SKM-1 (cell line): Measurements from ENCODE around the gene DBN1.

Experiments
- DNase-seq: peaks from one replicate; lab custom pipeline; 2025; ENCODE audit not compliant: unreplicated experiment; lab: John Stamatoyannopoulos, UW

The DBN1 gene

DNA sequence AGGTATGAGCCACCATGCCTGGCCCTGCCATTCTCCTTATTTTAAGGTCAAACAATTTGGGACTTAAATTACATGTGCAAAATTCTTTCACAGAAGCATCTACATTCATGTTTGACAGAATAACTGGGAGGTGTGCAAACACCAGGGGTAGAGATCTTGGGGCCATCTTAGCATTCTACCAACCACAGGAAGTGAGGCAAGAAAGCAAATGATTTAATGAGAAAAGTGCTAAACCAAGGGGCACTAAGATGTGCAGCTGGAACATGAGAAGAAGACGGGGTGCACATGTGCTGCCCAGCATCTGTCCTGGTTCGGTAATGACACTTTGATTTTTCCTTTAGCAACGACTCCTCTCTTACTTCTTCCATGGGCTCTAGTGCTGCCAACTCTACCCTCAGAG lies 62.9 kb downstream of the DBN1 start:
- no peak for DNase-seq

DNA sequence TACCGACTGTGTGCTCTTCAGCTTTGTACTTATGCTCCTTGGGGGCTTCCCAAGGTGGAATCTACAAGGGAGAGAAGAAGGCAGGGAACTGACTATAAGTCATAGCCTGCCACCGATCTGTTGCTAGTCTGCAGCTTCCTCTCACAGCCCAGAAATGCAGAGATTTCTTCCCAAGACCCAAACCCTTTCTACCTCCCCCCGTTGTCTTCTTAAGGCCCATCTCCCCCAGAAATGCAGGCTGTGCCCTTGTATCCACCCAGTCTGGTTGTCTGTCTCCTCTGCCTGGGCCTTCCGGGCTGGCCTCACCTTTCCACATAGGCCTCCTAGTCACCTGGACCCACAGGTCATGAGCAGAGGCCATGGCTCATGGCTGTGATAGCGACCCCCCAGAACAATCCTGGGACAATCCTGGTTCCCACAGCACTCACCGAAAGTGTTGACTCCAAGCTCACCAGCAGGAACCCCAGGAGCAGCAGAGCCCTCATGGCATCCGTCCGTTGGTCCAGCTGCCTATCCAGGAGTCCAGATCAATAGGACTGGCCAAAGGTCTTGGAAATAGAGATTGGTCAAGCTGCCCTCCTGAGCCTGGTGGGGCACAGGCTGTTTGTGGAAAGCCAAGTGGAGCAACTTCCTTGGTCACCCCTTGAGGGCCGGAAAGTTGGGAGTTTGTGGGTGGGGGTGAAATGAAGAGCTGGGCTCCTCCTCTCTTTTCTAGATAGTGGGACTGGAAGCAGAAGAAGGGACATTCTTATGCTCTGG lies 64.2 kb downstream of the DBN1 start, which contains the start of gene F12:
Gene F12, minus strand, starts transcription at position 522 of the 759 bp plus-strand sequence. Its CDS starts 37 bp downstream, at position 485.
- DNase-seq = no peak
